G401.6 (cell line): ENCODE measurements around the gene BRCC3.
A peak's percentile ranks its signal among the peaks of the same experiment; 100 is the strongest.
"Not testable (repeated sequence)": the region's sequence is repeated elsewhere in the genome, so short reads cannot be mapped to it uniquely, and the experiment has no call there.

Source experiments
- FAIRE-seq: peaks from 2 replicates; lab custom pipeline; 2012; peaks lifted over from hg19 to GRCh38; lab: Jason Lieb, UNC

The BRCC3 gene

DNA sequence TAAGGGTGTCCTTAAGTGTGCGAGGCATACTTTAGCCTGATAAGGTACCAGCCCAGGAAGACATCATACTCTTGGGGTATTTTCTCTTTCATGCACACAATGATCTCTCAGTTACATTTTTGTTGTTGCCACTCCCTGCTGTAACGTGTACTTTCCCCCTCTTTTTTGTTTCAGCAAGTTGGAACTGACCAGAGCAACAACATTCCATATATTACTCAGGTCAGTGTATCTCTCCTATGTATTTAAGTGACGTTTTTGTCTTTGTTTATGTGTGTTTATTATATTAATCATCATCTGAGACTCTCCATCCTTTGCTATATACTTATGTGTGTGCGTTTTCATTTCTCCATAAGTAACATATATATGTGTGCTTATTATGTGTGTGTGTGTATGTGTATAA lies 73.6 kb downstream of the BRCC3 start:
- FAIRE-seq, result no peak

DNA sequence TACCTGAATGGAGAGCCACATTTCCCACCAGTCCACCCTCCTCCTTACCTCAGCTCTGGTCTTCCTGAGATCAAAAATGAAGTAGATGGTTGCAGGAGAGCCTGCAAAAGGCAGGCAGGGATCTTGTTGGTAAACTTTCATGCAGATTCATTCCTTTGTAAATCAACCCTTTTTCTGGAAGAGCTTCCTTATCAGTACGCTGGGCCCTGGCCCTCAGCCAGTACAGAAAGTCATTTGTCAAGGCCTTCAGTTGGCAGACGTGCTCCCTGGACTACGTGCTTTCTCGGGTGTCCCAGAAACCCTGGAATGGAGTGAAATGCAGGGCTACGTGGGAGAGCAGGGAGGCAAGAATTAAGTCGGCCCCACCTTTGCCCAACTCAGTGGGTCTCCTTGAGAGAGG lies 76.3 kb downstream of the BRCC3 start:
- not testable (repeated sequence) for FAIRE-seq

DNA sequence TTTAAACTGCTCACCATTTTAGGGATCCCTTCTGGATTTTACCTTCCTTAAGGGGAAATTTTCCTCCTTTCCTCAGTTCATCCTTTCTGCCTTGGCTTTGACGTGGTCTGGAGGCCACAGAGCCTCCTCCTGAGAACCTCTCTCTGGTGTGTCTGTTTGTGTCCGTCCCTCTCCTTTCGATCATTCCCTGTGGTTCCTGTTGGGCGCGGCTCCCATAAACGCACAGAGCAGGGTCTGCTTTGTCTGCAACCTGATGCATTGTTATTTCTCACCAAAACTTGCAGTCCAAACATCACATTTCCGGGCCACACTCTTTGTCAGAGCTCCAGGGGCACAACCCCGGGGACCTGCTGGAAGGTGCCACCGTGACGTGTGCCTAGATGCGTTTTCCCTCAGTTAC lies 76.9 kb downstream of the BRCC3 start:
- not testable (repeated sequence) for FAIRE-seq

DNA sequence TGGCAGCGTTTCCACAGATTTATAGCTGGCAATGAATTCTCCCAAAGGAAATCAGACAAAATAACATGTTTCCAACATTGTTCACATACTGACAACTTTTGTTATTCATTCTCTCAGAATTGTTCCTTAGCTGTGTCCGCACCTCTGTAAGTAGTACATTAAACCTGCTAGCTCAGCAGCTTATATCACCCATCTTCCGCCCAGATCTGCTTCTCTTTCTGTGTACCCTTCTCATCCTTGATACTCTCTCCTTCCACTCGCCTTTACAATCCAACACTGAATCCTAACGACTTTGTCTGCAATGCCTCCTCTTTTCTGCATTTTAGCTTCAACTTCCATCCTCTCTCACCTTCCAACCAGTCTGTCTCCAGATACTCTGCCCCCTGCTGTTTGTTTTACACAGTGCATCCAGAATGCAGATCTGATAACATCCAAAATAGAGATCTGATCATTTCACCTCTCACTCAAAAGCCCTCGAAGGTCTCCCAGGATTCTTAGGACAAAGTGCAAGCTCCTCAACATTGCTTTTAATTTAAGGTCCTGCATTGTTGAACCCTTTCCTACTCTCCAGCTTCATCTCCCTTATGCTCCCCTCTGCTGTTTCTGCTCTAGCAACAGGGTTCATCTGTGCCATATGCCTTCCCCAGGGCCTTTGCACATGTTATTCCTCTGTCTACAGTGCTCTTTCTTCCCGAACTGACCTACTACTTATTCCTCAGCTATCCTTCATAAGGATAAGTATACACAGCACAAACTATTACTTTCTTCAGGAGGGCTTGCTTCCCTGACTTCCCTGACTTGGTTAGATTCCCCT lies 77.6 kb downstream of the BRCC3 start:
- peak; percentile 49 for FAIRE-seq

DNA sequence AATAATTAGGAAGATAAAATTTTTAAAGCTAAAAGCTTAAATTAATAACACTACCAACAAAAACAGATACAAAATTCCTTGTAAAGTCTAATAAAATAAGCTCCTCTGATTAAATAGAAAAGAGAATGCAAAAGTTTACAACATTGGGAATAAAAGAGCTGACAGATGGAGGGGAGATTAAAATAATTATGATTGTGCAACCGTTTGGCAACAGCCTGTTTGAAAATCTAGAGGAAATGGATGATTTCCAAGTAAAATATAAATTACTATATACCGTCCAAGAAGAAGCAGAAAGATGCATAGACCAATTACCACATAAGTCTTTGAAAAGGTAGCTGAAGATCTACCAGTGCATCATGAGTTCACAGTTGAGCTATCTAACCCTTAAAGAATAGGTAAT lies 98.6 kb downstream of the BRCC3 start:
- no peak for FAIRE-seq
